GM10266 (cell line): ENCODE results near the gene MAPRE2.

Source experiments
- DNase-seq: peaks from one replicate; pipeline ENCODE4 v3.0.0; 2012; ENCODE audit errors: extremely low spot score
- CTCF ChIP-seq: IDR thresholded peaks from 2 replicates; pipeline ENCODE4 v1.5.1; 2012; ENCODE audit warnings: mild to moderate bottlenecking, low read depth; ENCODE audit not compliant: control insufficient read depth, insufficient read depth; ENCODE audit errors: missing control alignments

The MAPRE2 gene

GRCh38 chr18:35045121-35045520 lies 3.9 kb downstream of the MAPRE2 start:
- TF ChIP-seq CTCF: no peak
- no peak for DNase-seq

GRCh38 chr18:35045806-35046205 lies 4.6 kb downstream of the MAPRE2 start:
- DNase-seq: no peak
- no peak for TF ChIP-seq CTCF

GRCh38 chr18:35047697-35048292 lies 6.6 kb downstream of the MAPRE2 start:
- no peak for DNase-seq
- no peak for TF ChIP-seq CTCF

- DNase-seq: peak; percentile 19
- no peak for TF ChIP-seq CTCF
Observed at GRCh38 chr18:35049111-35050027, 8.2 kb downstream of the MAPRE2 start.

- DNase-seq: peak; percentile 29
- TF ChIP-seq CTCF: no peak
Observed at GRCh38 chr18:35050028-35050546, 8.9 kb downstream of the MAPRE2 start.

GRCh38 chr18:35050705-35051195 lies 9.5 kb downstream of the MAPRE2 start:
- no peak for DNase-seq
- TF ChIP-seq CTCF: no peak

GRCh38 chr18:35051641-35052377 lies 10.6 kb downstream of the MAPRE2 start:
- no peak for DNase-seq
- no peak for TF ChIP-seq CTCF
